Upper lobe of left lung (tissue), 6 donors: Measurements from ENCODE around the gene MYO15B. TPM values are rescaled to one million over a fixed set of nuclear protein-coding genes. Genes with fewer than 3 reads are reported as not detected.

ENCODE experiments used
- ATAC-seq, 2 donors: fragments of 200-7000 bp; cut with Tn5 transposase; one replicate each; pipeline ENCODE4 v1.9.1; 2022; ENCODE audit warnings: mild to moderate bottlenecking in 2 of 2, moderate library complexity in 2 of 2; ENCODE audit not compliant: low FRiP score in 2 of 2
- DNase-seq, 2 donors: peaks; one replicate each; pipeline ENCODE4 v3.0.0-alpha.2; 2019 to 2020
- H3K27ac ChIP-seq, 4 donors: fragments of 200-600 bp; sonication (generic); one replicate each; pipeline ENCODE4 v1.5.1; 2016 to 2019
- H3K27me3 ChIP-seq, 4 donors: fragments of 200-600 bp; sonication (generic); one replicate each; pipeline ENCODE4 v1.5.1; 2017 to 2019
- H3K36me3 ChIP-seq, 4 donors: fragments of 200-600 bp; sonication (generic); one replicate each; pipeline ENCODE4 v1.5.1; 2016 to 2019
- H3K4me1 ChIP-seq, 4 donors: fragments of 200-600 bp; sonication (generic); one replicate each; pipeline ENCODE4 v1.5.1; 2018 to 2019
- H3K4me3 ChIP-seq, 4 donors: fragments of 200-600 bp; sonication (generic); one replicate each; pipeline ENCODE4 v1.5.1; 2017 to 2019; ENCODE audit warnings: mild to moderate bottlenecking in 2 of 4, moderate library complexity in 1 of 4
- H3K9me3 ChIP-seq, 4 donors: fragments of 200-600 bp; sonication (generic); one replicate each; pipeline ENCODE4 v1.5.1; 2018 to 2019
- EP300 ChIP-seq, 4 donors: sonication (generic); formaldehyde crosslinking; IDR thresholded peaks; one replicate each; pipeline ENCODE4 v1.5.1; 2017; ENCODE audit warnings: antibody characterized with exemption in 4 of 4, control low read depth in 2 of 4
- POLR2A ChIP-seq, 4 donors: fragments of 450-650 bp; IDR thresholded peaks; one replicate each; pipeline ENCODE4 v1.5.1; 2016 to 2017; ENCODE audit warnings: antibody characterized with exemption in 4 of 4, mild to moderate bottlenecking in 2 of 4
- POLR2AphosphoS5 ChIP-seq, 2 donors: sonication (generic); formaldehyde crosslinking; IDR thresholded peaks; one replicate each; pipeline ENCODE4 v1.5.1; 2017; ENCODE audit warnings: antibody characterized with exemption in 2 of 2
- WGBS, 2 donors: methylation state at CpG; one replicate each; pipeline ENCODE4 v1.1.5; 2017 to 2018; 5-methylcytosine and 5-hydroxymethylcytosine counted together
- total RNA-seq, 6 donors: library from RNA; depleted of rRNA in 4 of 6; stranded (reverse); fragments of >200 nt in 4 of 6; gene quantifications; one replicate each; pipeline versions ENCODE4 v1.1.0 to v1.2.1, GENCODE V29; 2016 to 2021
- TF ChIP-seq, protein P1 (sequence below), 6 experiments: fragments of 450-650 bp in 4 of 6; fragments of 200-600 bp in 2 of 6; sonication (generic) in 2 of 6; IDR thresholded peaks; one replicate each; pipeline ENCODE4 v1.5.1; 2016 to 2019; ENCODE audit warnings: antibody characterized with exemption in 6 of 6
- donor health status: DM: no; HTN: no; CAD: no; lungs with moderate emphysema.
- donor health status: DM: no; HTN: yes; CAD: no; lungs with severe emphysema.

The MYO15B gene
- total RNA-seq, 6 donors from 2014 or later, result 89.8 to 592 (median 183) TPM

DNA sequence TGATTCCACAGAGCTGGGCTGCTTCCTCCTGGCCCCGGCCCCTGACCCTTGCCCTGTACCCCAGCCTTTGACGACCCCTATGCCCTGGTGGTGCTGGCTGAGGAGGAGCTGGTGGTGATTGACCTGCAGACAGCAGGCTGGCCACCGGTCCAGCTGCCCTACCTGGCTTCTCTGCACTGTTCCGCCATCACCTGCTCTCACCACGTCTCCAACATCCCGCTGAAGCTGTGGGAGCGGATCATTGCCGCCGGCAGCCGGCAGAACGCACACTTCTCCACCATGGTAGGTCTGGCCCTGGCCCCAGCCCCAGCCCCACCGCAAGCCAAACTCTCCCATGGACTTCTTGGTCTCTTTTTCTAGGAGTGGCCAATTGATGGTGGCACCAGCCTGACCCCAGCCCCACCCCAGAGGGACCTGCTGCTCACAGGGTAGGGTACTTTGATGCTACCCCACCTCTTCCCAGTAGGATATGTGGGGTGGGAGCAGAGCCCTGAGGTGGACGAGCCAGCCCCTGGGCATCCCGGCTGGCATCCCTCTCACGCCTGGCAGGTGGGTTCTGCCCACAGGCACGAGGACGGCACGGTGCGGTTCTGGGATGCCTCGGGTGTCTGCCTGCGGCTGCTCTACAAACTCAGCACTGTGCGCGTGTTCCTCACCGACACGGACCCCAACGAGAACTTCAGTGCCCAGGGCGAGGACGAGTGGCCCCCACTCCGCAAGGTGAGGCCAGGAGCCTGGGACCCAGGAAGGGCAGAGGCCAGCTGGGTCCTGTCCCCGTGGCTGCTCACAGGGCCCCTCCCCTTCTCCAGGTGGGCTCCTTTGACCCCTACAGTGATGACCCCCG is 19.0 kb upstream of the MYO15B start:
- no peak overlapping the region for H3K4me3 ChIP-seq
- H3K27ac ChIP-seq, result no peak overlapping the region
- peaks cover 3 to 81% (median 63%) of the 10 kb centered on the region in 4 donors for H3K36me3 ChIP-seq
- H3K4me1 ChIP-seq, result no peaks in the 10 kb centered on the region
- WGBS, 2 donors, result 97% methylated on average over 22 to 24 of the region's 31 CpGs
- ATAC-seq (no peak), DNase-seq (no peak)
- no peaks in the 10 kb centered on the region for H3K9me3 ChIP-seq
- TF ChIP-seq POLR2AphosphoS5 (IDR thresholded peaks at IDR 0.05) (no peak), POLR2A (IDR thresholded peaks at IDR 0.05) (no peak), EP300 (IDR thresholded peaks at IDR 0.05) (no peak)
- TF ChIP-seq, protein P1, sequence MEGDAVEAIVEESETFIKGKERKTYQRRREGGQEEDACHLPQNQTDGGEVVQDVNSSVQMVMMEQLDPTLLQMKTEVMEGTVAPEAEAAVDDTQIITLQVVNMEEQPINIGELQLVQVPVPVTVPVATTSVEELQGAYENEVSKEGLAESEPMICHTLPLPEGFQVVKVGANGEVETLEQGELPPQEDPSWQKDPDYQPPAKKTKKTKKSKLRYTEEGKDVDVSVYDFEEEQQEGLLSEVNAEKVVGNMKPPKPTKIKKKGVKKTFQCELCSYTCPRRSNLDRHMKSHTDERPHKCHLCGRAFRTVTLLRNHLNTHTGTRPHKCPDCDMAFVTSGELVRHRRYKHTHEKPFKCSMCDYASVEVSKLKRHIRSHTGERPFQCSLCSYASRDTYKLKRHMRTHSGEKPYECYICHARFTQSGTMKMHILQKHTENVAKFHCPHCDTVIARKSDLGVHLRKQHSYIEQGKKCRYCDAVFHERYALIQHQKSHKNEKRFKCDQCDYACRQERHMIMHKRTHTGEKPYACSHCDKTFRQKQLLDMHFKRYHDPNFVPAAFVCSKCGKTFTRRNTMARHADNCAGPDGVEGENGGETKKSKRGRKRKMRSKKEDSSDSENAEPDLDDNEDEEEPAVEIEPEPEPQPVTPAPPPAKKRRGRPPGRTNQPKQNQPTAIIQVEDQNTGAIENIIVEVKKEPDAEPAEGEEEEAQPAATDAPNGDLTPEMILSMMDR (IDR thresholded peaks at IDR 0.05), result no peak
- no peaks in the 10 kb centered on the region for H3K27me3 ChIP-seq

DNA sequence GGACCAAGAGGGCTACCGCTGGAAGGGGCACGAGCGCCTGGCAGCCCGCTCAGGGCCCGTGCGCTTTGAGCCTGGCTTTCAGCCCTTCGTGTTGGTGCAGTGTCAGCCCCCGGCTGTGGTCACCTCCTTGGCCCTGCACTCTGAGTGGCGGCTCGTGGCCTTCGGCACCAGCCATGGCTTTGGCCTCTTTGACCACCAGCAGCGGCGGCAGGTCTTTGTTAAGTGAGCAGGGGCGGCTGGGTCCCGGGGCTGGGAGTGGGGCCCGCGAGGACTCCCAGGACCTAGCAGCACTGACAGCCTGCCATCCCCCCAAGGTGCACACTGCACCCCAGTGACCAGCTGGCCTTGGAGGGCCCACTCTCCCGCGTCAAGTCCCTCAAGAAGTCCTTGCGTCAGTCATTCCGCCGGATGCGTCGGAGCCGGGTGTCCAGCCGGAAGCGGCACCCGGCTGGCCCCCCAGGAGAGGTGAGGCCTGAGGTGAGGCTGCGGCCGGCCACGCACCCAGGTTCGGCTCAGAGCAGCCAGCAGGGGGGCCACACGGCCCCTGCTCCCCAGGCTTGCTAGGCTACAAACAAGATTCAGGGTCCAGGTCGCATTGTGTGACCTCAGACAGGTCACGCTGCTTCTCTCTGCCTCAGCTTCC is 17.4 kb upstream of the MYO15B start:
- Histone ChIP-seq H3K4me1 (no peaks in the 10 kb centered on the region), H3K36me3 (peaks cover 3 to 75% (median 54%) of the 10 kb centered on the region in 4 donors), H3K27me3 (no peaks in the 10 kb centered on the region), H3K4me3 (no peak overlapping the region), H3K27ac (no peak overlapping the region), H3K9me3 (no peaks in the 10 kb centered on the region)
- WGBS, 2 donors, result 94% methylated on average over 29 of the region's 35 CpGs; no CpG with 5 or more reads in 1 of the 2 donors
- ATAC-seq, result no peak
- no peak for DNase-seq
- TF ChIP-seq EP300 (IDR thresholded peaks at IDR 0.05) (no peak), POLR2AphosphoS5 (IDR thresholded peaks at IDR 0.05) (no peak), POLR2A (IDR thresholded peaks at IDR 0.05) (no peak)
- TF ChIP-seq, protein P1 (IDR thresholded peaks at IDR 0.05), result no peak

DNA sequence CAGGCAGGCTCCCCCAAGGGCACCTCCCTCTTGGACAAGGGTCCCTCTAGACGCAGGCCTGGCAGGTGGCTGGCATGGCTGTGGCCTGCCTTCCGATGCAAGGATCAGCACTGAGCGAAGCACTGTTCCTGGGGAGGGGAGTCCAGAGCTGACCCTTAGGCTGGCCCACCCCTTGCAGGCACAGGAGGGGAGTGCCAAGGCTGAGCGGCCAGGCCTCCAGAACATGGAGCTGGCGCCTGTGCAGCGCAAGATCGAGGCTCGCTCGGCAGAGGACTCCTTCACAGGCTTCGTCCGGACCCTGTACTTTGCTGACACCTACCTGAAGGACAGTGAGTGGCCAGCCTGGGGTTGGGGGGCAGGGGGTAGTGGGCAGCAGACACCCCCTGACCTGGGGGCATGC is 16.8 kb upstream of the MYO15B start:
- peak in 1 of 2 donors; percentile 57 for DNase-seq
- Histone ChIP-seq H3K9me3 (no peaks in the 10 kb centered on the region), H3K4me1 (no peaks in the 10 kb centered on the region), H3K27ac (peak overlapping the region; percentile 30 to 48 (median 44)), H3K36me3 (peaks cover 3 to 68% (median 50%) of the 10 kb centered on the region in 4 donors), H3K27me3 (no peaks in the 10 kb centered on the region), H3K4me3 (no peak overlapping the region)
- TF ChIP-seq POLR2AphosphoS5 (IDR thresholded peaks at IDR 0.05), result no peak
- TF ChIP-seq POLR2A (IDR thresholded peaks at IDR 0.05), result no peak
- TF ChIP-seq, protein P1 (IDR thresholded peaks at IDR 0.05), result no peak
- TF ChIP-seq EP300 (IDR thresholded peaks at IDR 0.05), result no peak
- 91% methylated on average over 11 of the region's 11 CpGs; no CpG with 5 or more reads in 1 of the 2 donors for WGBS, 2 donors
- no peak for ATAC-seq

DNA sequence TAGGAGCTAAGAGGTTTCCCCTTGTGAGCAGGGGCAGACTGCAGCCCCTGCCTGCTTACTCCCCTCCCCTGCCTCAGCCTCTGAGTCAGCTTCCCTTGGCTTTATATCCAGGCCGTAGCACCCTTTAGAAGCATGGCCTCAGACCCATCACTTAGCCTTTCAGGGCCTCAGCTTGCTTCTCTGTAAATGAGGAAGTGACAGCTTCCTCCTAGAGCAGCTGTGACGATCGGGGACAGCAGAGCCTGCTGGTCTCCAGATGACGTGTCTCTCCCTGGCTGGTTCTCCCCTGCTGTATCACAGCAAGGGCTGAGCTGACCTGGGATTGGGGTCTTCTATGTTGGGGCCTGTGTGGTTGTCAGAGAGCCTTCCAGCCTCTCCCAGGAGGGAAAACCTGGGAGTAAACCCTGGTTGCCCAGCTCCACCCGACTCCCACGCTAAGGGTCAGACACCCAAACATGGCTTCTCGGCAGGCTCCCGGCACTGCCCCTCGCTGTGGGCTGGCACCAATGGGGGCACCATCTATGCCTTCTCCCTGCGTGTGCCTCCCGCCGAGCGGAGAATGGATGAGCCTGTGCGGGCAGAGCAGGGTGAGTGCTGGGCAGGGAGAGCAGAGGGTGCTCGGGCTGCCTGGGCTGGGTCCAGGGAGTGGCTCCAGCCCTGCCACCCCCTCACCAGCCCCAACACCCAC is 16.3 kb upstream of the MYO15B start:
- TF ChIP-seq, protein P1 (IDR thresholded peaks at IDR 0.05), result no peak
- TF ChIP-seq EP300 (IDR thresholded peaks at IDR 0.05) (no peak), POLR2AphosphoS5 (IDR thresholded peaks at IDR 0.05) (no peak), POLR2A (IDR thresholded peaks at IDR 0.05) (no peak)
- H3K4me3 ChIP-seq, result no peak overlapping the region
- H3K36me3 ChIP-seq, result peaks cover 3 to 65% (median 47%) of the 10 kb centered on the region in 4 donors
- 82 to 95% methylated on average over 10 to 15 of the region's 15 CpGs for WGBS, 2 donors
- H3K9me3 ChIP-seq, result no peaks in the 10 kb centered on the region
- no peaks in the 10 kb centered on the region for H3K4me1 ChIP-seq
- DNase-seq (peak in 1 of 2 donors; percentile 81), ATAC-seq (peak; percentile 37 to 83)
- H3K27ac ChIP-seq, result peak overlapping the region; percentile 30 to 48 (median 44)
- no peaks in the 10 kb centered on the region for H3K27me3 ChIP-seq
